ENCODE measurements around the gene FNTB. TPM values are rescaled to one million over a fixed set of nuclear protein-coding genes. Genes with fewer than 3 reads are reported as not detected.

FNTB gene
- polyA plus RNA-seq, 1 donor from 2014 or later = 6.7 TPM

- Histone ChIP-seq H3K79me2 (replicated peaks; ENCODE audit: insufficient read depth, low read length) (no peaks in the 10 kb centered on the region), H3K27ac (ENCODE audit: low read length) (no peak overlapping the region)
Observed at GRCh38 chr14:64944041-64944440, 42.7 kb upstream of the FNTB start.

GRCh38 chr14:64944861-64945260 is 41.8 kb upstream of the FNTB start:
- no peak overlapping the region for H3K27ac ChIP-seq (ENCODE audit: low read length)
- no peaks in the 10 kb centered on the region for H3F3A ChIP-seq (ENCODE audit: insufficient read depth, low read length, poor library complexity, severe bottlenecking)
- H3K27me3 ChIP-seq (ENCODE audit: insufficient read depth, low read depth, low read length) = no peaks in the 10 kb centered on the region
- no peak for TF ChIP-seq RAD21 (conservative IDR thresholded peaks at IDR 0.05)
- no peak overlapping the region for H3K4me3 ChIP-seq (ENCODE audit: low read length)
- H2AFZ ChIP-seq (ENCODE audit: low read depth, low read length) = no peak overlapping the region
- no peaks in the 10 kb centered on the region for H4K20me1 ChIP-seq (ENCODE audit: insufficient read depth)
- H3K79me2 ChIP-seq (replicated peaks; ENCODE audit: insufficient read depth, low read length) = no peaks in the 10 kb centered on the region
- H3K9ac ChIP-seq (ENCODE audit: low read length) = no peak overlapping the region
- H3K36me3 ChIP-seq (ENCODE audit: insufficient read depth, low read length) = no peaks in the 10 kb centered on the region
- H3K9me2 ChIP-seq (ENCODE audit: insufficient read depth, low read length) = no peaks in the 10 kb centered on the region
- no peaks in the 10 kb centered on the region for H3K9me3 ChIP-seq (ENCODE audit: low read length)
- no peak overlapping the region for H3K4me2 ChIP-seq (ENCODE audit: low read length)

More at GRCh38 chr14:64944041-64944440, 42.7 kb upstream of the FNTB start:
- no peaks in the 10 kb centered on the region for H3K9me3 ChIP-seq (ENCODE audit: low read length)
- no peak overlapping the region for H3K4me3 ChIP-seq (ENCODE audit: low read length)
- no peaks in the 10 kb centered on the region for H4K20me1 ChIP-seq (ENCODE audit: insufficient read depth)
- no peaks in the 10 kb centered on the region for H3K27me3 ChIP-seq (ENCODE audit: insufficient read depth, low read depth, low read length)
- no peak overlapping the region for H2AFZ ChIP-seq (ENCODE audit: low read depth, low read length)
- H3F3A ChIP-seq (ENCODE audit: insufficient read depth, low read length, poor library complexity, severe bottlenecking) = no peaks in the 10 kb centered on the region
- H3K9me2 ChIP-seq (ENCODE audit: insufficient read depth, low read length) = no peaks in the 10 kb centered on the region
- no peak for TF ChIP-seq MXI1 (conservative IDR thresholded peaks at IDR 0.05; ENCODE audit: poor library complexity, severe bottlenecking)
- no peak for TF ChIP-seq POLR2AphosphoS5 (IDR thresholded peaks at IDR 0.05)
- TF ChIP-seq SMC3 (conservative IDR thresholded peaks at IDR 0.05; ENCODE audit: poor library complexity) = no peak
- TF ChIP-seq REST (IDR thresholded peaks at IDR 0.05; ENCODE audit: borderline replicate concordance) = no peak
- TF ChIP-seq RAD21 (conservative IDR thresholded peaks at IDR 0.05) = no peak
- no peak for TF ChIP-seq TAF1 (IDR thresholded peaks at IDR 0.05; ENCODE audit: low read depth)
- TF ChIP-seq EZH2 (IDR thresholded peaks at IDR 0.05; ENCODE audit: borderline replicate concordance, insufficient read depth, low read length, poor library complexity, severe bottlenecking) = no peak
- no peak for TF ChIP-seq CTCF (IDR thresholded peaks at IDR 0.05; ENCODE audit: poor library complexity, severe bottlenecking)
- TF ChIP-seq EP300 (conservative IDR thresholded peaks at IDR 0.05; ENCODE audit: poor library complexity, severe bottlenecking) = no peak
- no peaks in the 10 kb centered on the region for H3K36me3 ChIP-seq (ENCODE audit: insufficient read depth, low read length)
- H3K4me2 ChIP-seq (ENCODE audit: low read length) = no peak overlapping the region
- no peak overlapping the region for H3K9ac ChIP-seq (ENCODE audit: low read length)
